OCI-M1 (cell line): ENCODE results near the gene KCNK3.

ENCODE experiments used
- DNase-seq: peaks from one replicate; lab custom pipeline; 2025; lab: John Stamatoyannopoulos, UW

KCNK3 gene

GRCh38 chr2:26712486-26713465 lies 20.3 kb downstream of the KCNK3 start:
- DNase-seq = no peak

DNA sequence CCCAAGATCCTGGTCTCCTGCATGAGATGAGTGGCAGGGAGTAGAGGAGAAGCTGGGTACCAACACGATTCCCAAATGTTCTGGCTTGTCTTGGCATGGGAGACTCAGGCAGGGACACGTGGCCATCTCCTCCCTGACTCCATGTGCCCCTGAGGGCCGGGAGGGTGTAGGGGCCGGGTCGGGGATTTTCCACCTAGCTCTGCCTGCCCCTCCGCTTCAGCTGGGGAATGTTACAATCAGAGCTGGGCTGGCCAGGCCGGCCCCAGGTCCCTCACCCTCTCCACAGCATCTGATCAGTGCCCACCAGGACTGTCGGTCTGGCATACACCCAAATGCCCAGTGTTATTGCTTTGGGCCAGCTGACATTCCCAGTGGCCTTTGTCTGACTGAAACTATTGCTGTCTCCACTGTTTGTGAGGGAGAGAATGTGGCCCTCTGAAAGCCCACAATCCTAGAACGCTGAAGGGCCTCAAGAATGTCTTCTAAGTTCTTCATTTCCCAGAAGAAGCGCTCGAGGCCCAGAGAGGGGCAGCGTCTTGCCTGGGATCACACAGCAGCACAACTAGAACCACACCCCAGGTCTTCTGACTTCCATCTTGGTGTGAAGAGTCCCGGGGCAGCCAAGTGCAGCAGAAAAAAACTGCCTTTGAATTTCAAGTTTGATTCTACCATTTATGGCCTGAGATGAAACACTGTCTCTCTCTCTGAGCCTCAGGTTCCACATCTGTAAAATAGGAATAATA lies 23.2 kb downstream of the KCNK3 start:
- DNase-seq = no peak

DNA sequence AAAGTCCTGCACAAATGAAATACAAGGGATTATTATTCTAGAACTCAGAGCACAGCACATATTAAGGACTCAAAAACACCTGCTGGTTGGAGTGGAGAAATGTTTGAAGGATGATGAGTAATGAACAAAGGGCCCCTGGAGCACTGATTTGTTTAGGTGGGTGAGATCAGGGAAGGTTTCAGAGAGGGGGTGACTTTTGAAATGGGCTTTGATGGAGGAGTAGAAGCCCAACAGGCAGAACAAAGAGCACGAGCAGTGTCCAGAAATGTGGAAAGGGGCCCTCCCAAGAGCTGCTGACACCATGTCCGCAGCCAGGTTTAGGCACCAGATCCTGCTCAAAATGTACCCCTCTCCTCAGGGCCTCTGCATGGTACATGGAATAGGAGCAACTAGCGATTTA lies 23.8 kb downstream of the KCNK3 start:
- DNase-seq = no peak

- no peak for DNase-seq
Measured at GRCh38 chr2:26716769-26717168, 24.2 kb downstream of the KCNK3 start.

- no peak for DNase-seq
Measured at GRCh38 chr2:26717362-26717761, 24.8 kb downstream of the KCNK3 start.

DNA sequence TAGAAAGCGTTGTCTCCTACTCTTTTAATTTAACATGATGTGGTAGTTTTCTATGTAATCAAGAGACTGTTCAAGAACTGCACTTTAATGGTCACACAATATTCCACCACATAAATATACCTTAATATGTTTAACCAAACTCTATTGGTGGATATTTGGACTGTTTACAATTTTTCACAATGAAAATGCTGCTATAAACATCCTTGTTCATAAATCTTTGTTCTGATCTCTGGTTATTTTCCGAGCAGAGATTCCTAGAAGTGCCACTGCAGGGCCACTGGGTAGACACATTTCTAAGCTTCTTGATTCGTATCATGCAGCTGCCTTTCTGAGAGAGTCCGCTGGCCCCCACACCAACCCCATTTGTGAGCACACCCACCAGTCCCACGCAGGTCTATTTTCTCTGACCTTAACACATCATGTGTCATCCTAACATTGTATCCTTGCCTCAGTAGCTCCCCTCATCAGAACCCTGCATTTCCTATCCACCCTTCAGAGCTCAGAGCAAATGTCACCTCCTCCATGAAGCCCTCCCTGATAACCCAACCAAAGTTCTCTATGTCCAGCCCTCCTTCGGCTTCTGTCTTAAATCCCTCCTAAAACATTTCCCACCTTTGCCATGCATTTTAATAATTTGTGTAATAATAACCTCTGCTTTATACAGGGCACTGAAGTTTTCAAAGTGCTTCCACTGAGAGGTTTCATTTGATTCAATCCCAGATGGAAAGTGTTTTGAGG lies 26.6 kb downstream of the KCNK3 start:
- DNase-seq = no peak

DNA sequence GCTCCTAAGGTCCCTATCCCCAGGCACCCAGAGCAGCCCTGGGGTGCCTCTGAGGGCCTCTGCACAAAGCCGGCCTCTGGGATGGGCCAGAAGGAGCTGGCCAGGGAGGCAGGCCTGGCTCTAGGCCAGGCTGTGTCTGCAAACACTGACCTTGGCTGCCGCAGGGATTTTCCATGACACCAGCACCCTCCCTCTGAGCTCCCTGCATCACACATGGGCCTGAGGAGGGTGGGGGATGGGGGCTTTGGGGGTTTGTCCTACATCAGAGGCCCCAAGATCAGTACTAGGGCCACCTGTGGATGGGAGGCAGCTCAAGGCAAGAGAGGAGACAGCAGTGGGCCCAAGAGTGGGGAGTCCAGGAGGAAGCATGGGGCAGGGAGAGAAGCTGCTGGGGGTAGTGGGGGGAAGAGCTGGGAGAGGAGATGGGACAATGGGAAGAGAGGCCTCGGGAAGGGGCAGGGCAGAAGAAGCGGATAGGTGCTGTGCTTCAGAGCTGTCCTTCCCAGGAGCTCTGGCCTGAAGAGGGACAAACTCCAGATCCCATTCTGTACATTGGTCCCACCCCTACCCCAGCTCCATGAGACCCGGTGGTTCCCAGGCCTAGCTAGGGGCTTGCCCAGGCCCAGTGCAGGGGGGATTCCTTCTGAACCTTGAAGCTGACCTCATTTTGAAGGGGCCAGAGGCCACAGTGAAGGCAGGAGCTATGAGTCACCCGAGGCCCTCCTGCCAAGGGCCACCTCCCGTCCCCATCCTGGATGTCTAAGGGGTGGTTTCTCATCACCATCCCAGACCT lies 28.0 kb downstream of the KCNK3 start:
- no peak for DNase-seq

DNA sequence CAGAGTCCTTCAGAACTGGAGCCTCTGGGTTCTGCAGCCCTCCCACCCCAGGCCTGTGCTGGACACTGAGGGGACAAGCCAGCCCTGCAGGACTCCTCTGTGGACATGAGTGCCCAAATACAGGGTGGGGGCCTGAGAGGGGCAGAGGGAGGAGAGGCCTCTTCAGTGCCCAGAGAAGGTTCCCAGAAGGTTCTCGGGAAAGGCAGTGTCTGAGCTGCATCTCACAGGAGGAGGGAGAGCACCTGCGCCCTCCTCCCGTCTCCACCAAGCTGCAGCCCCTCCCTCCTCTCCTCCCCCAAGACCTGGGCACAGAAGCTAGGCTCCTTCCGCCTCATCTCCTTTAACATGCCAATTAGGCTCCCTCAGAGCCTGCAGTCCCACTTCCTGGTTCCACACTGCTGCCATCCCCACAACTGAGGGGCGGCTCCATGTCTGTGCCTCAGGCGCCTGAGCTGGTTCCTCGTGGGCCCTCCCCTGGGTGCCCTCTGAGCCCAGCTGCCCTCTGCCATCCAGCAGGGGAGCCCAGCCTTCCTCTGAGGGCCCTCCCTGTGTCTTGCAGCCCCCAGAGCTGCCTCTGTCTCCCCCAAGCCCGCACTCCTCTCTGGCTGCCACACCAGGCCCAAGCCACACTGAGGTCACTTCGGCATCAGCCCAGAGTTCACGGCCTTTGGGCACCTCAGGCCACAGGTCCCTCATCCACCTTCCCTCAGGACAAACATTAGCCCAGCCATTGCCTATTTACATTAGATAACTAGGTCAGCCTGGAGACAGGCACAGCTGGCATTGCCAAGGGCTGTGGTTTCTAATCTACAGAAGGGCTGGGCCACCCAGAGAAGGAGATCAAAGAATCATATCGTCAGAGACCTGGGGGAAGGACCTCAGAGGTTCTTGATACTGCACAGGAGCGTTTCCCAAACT lies 28.9 kb downstream of the KCNK3 start:
- peak; percentile 13 for DNase-seq

- no peak for DNase-seq
Measured at GRCh38 chr2:26722328-26722727, 29.8 kb downstream of the KCNK3 start.

DNA sequence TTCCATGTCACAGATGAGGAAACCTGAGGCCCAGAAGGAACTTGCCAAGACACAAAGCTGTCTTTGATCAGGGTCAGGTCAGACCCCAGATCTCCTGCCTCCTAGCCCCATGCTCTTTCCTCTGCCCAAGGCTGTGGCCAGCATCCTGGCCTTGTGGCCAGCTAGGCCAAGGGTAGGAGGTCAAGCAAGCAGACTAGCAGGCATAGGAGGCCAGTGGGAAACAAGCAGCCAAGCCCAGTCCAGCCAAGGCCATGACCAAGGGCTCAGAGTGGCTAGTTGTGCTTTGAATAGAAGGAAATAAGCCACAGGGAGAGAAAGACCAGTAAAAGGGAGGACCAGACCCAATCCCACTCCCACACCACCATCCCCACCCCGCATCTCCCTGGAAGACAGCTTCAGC lies 30.4 kb downstream of the KCNK3 start:
- no peak for DNase-seq

- no peak for DNase-seq
Measured at GRCh38 chr2:26723475-26723874, 31.0 kb downstream of the KCNK3 start.

GRCh38 chr2:26723991-26724750 lies 31.6 kb downstream of the KCNK3 start:
- DNase-seq = peak; percentile 62

GRCh38 chr2:26724784-26725520 lies 32.4 kb downstream of the KCNK3 start:
- no peak for DNase-seq

DNA sequence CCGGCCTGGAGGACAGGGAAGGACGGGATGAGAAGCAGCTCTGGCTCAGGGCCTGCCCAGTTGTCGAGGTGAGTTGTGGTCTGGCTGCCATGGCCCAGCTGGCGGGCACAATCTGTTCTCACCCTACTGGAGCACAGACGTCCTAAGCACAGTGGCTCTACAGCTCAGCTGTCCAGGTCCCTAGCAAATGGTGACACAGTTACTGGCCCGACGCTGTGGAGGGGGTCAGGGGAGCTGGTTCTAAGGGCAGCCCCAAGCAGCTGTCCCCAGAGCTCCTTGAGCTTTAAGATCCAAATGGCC lies 32.9 kb downstream of the KCNK3 start:
- DNase-seq = no peak

DNA sequence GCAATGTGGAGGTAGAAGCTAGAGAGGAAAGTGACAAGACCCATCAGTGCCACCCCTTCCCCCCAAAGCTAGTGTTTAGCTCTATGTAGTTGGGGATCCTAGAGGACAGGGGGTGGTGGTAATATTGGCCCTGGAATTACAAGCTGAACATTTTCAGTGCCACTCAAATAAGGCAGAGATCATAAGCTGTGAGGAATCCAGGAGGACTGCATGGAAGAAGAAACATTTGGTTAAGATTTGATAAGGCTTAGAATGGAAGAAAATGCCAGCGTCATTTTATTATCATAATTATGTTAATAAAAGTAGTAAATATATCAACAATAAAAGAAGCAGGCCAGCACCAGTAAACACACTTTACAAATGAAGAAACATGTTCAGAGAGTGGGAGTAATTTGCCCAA lies 33.7 kb downstream of the KCNK3 start:
- DNase-seq = no peak

GRCh38 chr2:26727641-26728561 lies 35.4 kb downstream of the KCNK3 start:
- DNase-seq = no peak

GRCh38 chr2:26729311-26729710 lies 36.8 kb downstream of the KCNK3 start:
- no peak for DNase-seq
